SK-N-SH treated with all-trans-retinoic acid at 6 μM for 48 hours (cell line): ENCODE data around the gene POT1.

Experiments used
- ATAC-seq: fragments of 200-7000 bp; cut with Tn5 transposase; 3 replicates; pipeline ENCODE4 v1.9.1; 2020; ENCODE audit warnings: mild to moderate bottlenecking, moderate library complexity
- BACH2 ChIP-seq: fragments of 250-450 bp; sonication (Bioruptor Pico); IDR thresholded peaks from 2 replicates; pipeline ENCODE4 v1.9.0; 2021; ENCODE audit warnings: mild to moderate bottlenecking, borderline replicate concordance
- GLIS3 ChIP-seq: fragments of 250-450 bp; sonication (Bioruptor Pico); IDR thresholded peaks from 2 replicates; pipeline ENCODE4 v1.5.0; 2020; ENCODE audit warnings: mild to moderate bottlenecking, moderate library complexity
- ISL1 ChIP-seq: fragments of 250-450 bp; sonication (Bioruptor Pico); IDR thresholded peaks from 2 replicates; pipeline ENCODE4 v2.1.2; 2022; ENCODE audit warnings: mild to moderate bottlenecking, moderate library complexity
- OSR1 ChIP-seq: fragments of 250-450 bp; sonication (Bioruptor Pico); IDR thresholded peaks from 2 replicates; pipeline ENCODE4 v1.8.0; 2022; ENCODE audit warnings: moderate library complexity, mild to moderate bottlenecking, inconsistent platforms
- PPARA ChIP-seq: fragments of 250-450 bp; sonication (Bioruptor Pico); IDR thresholded peaks from 2 replicates; pipeline ENCODE4 v1.5.0; 2020; ENCODE audit warnings: mild to moderate bottlenecking, borderline replicate concordance
- TCF4 ChIP-seq: fragments of 250-450 bp; sonication (Bioruptor Pico); IDR thresholded peaks from 2 replicates; pipeline ENCODE4 v1.8.0; 2021; ENCODE audit warnings: mild to moderate bottlenecking, moderate library complexity, borderline replicate concordance
- TOX ChIP-seq: fragments of 250-450 bp; sonication (Bioruptor Pico); IDR thresholded peaks from 2 replicates; pipeline ENCODE4 v1.8.0; 2021; ENCODE audit warnings: mild to moderate bottlenecking, moderate library complexity, borderline replicate concordance
- ZNF565 ChIP-seq: fragments of 450-650 bp; formaldehyde crosslinking; conservative IDR thresholded peaks from 2 replicates; pipeline ENCODE4 v1.5.0; 2020; ENCODE audit warnings: low read depth, mild to moderate bottlenecking, moderate library complexity
- TF ChIP-seq, protein P1 (sequence below): fragments of 250-450 bp; sonication (Bioruptor Pico); IDR thresholded peaks from 2 replicates; pipeline ENCODE4 v1.8.0; 2020; ENCODE audit warnings: mild to moderate bottlenecking, moderate library complexity, borderline replicate concordance

The POT1 gene

DNA sequence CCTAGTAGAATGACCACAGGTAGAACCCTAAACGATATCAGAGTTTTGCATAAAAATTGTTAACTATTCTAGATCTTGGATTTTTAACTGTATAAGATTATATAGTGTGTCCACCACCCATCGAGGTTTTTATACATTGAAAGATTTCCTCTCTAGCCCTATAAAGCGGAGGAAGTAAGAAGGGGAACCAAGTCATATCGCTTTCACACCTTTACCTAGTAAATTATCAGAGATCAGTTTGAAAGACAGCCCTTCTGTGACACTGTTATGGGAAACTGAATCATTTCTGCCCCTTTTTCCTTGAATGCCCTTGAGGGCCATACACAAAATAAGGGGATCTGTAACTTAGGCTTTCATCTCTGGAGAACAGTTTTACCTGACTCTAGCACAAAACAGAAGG, 155.7 kb downstream of the POT1 start (continued):
- TF ChIP-seq, protein P1, sequence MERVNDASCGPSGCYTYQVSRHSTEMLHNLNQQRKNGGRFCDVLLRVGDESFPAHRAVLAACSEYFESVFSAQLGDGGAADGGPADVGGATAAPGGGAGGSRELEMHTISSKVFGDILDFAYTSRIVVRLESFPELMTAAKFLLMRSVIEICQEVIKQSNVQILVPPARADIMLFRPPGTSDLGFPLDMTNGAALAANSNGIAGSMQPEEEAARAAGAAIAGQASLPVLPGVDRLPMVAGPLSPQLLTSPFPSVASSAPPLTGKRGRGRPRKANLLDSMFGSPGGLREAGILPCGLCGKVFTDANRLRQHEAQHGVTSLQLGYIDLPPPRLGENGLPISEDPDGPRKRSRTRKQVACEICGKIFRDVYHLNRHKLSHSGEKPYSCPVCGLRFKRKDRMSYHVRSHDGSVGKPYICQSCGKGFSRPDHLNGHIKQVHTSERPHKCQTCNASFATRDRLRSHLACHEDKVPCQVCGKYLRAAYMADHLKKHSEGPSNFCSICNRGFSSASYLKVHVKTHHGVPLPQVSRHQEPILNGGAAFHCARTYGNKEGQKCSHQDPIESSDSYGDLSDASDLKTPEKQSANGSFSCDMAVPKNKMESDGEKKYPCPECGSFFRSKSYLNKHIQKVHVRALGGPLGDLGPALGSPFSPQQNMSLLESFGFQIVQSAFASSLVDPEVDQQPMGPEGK, result no peak

DNA sequence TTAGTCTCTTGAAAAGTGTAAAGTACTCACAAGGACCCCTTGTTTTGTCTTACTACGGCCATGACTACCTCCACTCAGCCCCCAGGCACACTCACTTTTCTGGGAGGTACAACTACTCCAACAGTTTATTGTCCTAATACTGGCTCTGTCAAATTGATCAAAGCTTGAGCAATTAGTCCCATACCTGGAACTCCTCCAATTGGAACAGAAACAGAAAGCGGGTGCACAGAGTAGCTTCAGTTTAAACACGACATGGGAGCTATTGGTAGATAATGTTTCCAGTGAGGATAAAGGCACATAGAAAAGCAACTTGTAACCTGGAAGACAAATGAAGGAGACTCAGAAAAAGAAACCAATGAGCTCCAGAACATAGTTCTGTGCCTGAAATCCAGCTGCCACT, 156.3 kb downstream of the POT1 start:
- ATAC-seq, result no peak
- no peak for TF ChIP-seq TOX (CRISPR knock-in tag)
- TF ChIP-seq ISL1 (CRISPR knock-in tag), result no peak
- TF ChIP-seq OSR1 (CRISPR knock-in tag), result no peak
- no peak for TF ChIP-seq TCF4 (CRISPR knock-in tag)
- no peak for TF ChIP-seq ZNF565 (CRISPR knock-in tag)
- TF ChIP-seq, protein P1, result no peak
- TF ChIP-seq BACH2 (CRISPR knock-in tag), result no peak
- TF ChIP-seq PPARA, result no peak
- no peak for TF ChIP-seq GLIS3
